HepG2 (cell line): Measurements from ENCODE around the gene MMAA.

Source experiments
- ATF3 ChIP-seq: sonication (generic); formaldehyde crosslinking; IDR thresholded peaks from 2 replicates; pipeline ENCODE4 v1.4.0; 2020; ENCODE audit warnings: missing genetic modification reagents
- BHLHE40 ChIP-seq: IDR thresholded peaks from 2 replicates; pipeline ENCODE4 v1.6.1; 2011; ENCODE audit warnings: low read length, improper control_type of control experiment
- CHD2 ChIP-seq: IDR thresholded peaks from 2 replicates; pipeline ENCODE4 v1.6.1; 2011; ENCODE audit warnings: low read depth, low read length, improper control_type of control experiment
- CTCF ChIP-seq: sonication (generic); formaldehyde crosslinking; IDR thresholded peaks from 2 replicates; pipeline ENCODE4 v1.5.0; 2020; ENCODE audit warnings: mild to moderate bottlenecking, missing genetic modification reagents, moderate library complexity
- HNRNPK ChIP-seq: fragments of 200-400 bp; formaldehyde crosslinking; IDR thresholded peaks from 2 replicates; pipeline ENCODE4 v1.6.1; 2018; ENCODE audit warnings: low read length, low read depth, moderate library complexity, mild to moderate bottlenecking; ENCODE audit not compliant: poor library complexity, severe bottlenecking
- KDM1A ChIP-seq: IDR thresholded peaks from 2 replicates; pipeline ENCODE4 v1.6.1; 2016; ENCODE audit warnings: missing compliant biosample characterization
- POLR2A ChIP-seq, 2 experiments: IDR thresholded peaks; 2 replicates each; pipeline ENCODE4 v1.6.1; 2011; ENCODE audit warnings: low read depth in 2 of 2, low read length in 2 of 2, mild to moderate bottlenecking in 1 of 2, moderate library complexity in 1 of 2; ENCODE audit not compliant: insufficient read depth in 1 of 2
- POLR2AphosphoS2 ChIP-seq: IDR thresholded peaks from 2 replicates; pipeline ENCODE4 v1.6.1; 2011; ENCODE audit warnings: low read depth, low read length, improper control_type of control experiment
- REST ChIP-seq, 2 experiments: IDR thresholded peaks; 2 replicates each; pipeline ENCODE4 v1.6.1; 2011 to 2012; ENCODE audit warnings: low read length in 2 of 2, borderline replicate concordance in 1 of 2, low read depth in 1 of 2, mild to moderate bottlenecking in 1 of 2, moderate library complexity in 1 of 2
- TCF7L2 ChIP-seq: IDR thresholded peaks from 2 replicates; pipeline ENCODE4 v1.6.1; 2011; ENCODE audit warnings: mild to moderate bottlenecking, low read depth, low read length, moderate library complexity
- ZC3H4 ChIP-seq: sonication (generic); formaldehyde crosslinking; IDR thresholded peaks from 2 replicates; pipeline ENCODE4 v1.4.0; 2020; ENCODE audit warnings: missing genetic modification reagents, borderline replicate concordance
- ZNF10 ChIP-seq: sonication (generic); formaldehyde crosslinking; IDR thresholded peaks from 2 replicates; pipeline ENCODE4 v1.4.0; 2020; ENCODE audit warnings: mild to moderate bottlenecking, low read depth, missing genetic modification reagents, borderline replicate concordance
- ZNF713 ChIP-seq: sonication (generic); formaldehyde crosslinking; IDR thresholded peaks from 2 replicates; pipeline ENCODE4 v1.4.0; 2020; ENCODE audit warnings: mild to moderate bottlenecking, missing genetic modification reagents

- TF ChIP-seq CTCF (no peak), POLR2AphosphoS2 (no peak), POLR2A (IDR thresholded peaks at IDR 0.05; ENCODE audit: insufficient read depth in 1 of 2, low read depth in 2 of 2, low read length in 2 of 2) (no peak), REST (IDR thresholded peaks at IDR 0.05; ENCODE audit: borderline replicate concordance in 1 of 2, low read depth in 1 of 2, low read length in 2 of 2) (no peak), BHLHE40 (no peak), ZNF10 (CRISPR knock-in tag) (no peak), KDM1A (CRISPR knock-in tag) (no peak), ZNF713 (CRISPR knock-in tag) (no peak), TCF7L2 (no peak), ZC3H4 (CRISPR knock-in tag) (no peak), HNRNPK (no peak), CHD2 (no peak), ATF3 (CRISPR knock-in tag) (no peak)
Observed at GRCh38 chr4:145625677-145626622, 6.8 kb downstream of the MMAA start.
